RWPE2 (cell line): Measurements from ENCODE around the gene CTBP2.
A peak's percentile ranks its signal among the peaks of the same experiment; 100 is the strongest.
"Not testable (repeated sequence)": the region's sequence is repeated elsewhere in the genome, so short reads cannot be mapped to it uniquely, and the experiment has no call there.

ENCODE experiments used
- ATAC-seq: fragments of 200-7000 bp; cut with Tn5 transposase; 3 replicates; pipeline ENCODE4 v1.9.1; 2021; ENCODE audit warnings: low read depth
- DNase-seq: peaks from one replicate; pipeline ENCODE4 v3.0.0-alpha.2; 2020; ENCODE audit warnings: low spot score
- H3K27ac ChIP-seq: fragments of 450-650 bp; 2 replicates; pipeline ENCODE4 v1.5.1; 2017; ENCODE audit warnings: mild to moderate bottlenecking; ENCODE audit not compliant: poor library complexity, severe bottlenecking
- H3K27me3 ChIP-seq: fragments of 250-450 bp; sonication (Bioruptor Pico); 2 replicates; pipeline ENCODE4 v1.5.1; 2021; ENCODE audit warnings: mild to moderate bottlenecking, moderate library complexity; ENCODE audit not compliant: insufficient read depth, poor library complexity, severe bottlenecking
- H3K36me3 ChIP-seq: fragments of 250-450 bp; sonication (Bioruptor Pico); 2 replicates; pipeline ENCODE4 v1.5.1; 2020; ENCODE audit warnings: low read depth, mild to moderate bottlenecking, moderate library complexity
- H3K4me1 ChIP-seq: fragments of 250-450 bp; sonication (Bioruptor Pico); 2 replicates; pipeline ENCODE4 v1.5.1; 2021; ENCODE audit warnings: mild to moderate bottlenecking, moderate library complexity; ENCODE audit not compliant: insufficient read depth, poor library complexity, severe bottlenecking
- H3K4me3 ChIP-seq: fragments of 250-450 bp; sonication (Bioruptor Pico); 2 replicates; pipeline ENCODE4 v1.5.1; 2021; ENCODE audit warnings: mild to moderate bottlenecking, moderate library complexity; ENCODE audit not compliant: severe bottlenecking
- H3K9me3 ChIP-seq: fragments of 250-450 bp; sonication (Bioruptor Pico); 2 replicates; pipeline ENCODE4 v1.5.1; 2021; ENCODE audit warnings: mild to moderate bottlenecking, moderate library complexity; ENCODE audit not compliant: severe bottlenecking
- TF ChIP-seq, protein P1 (sequence below): fragments of 450-650 bp; IDR thresholded peaks from one replicate; pipeline ENCODE4 v1.5.1; 2017; ENCODE audit warnings: mild to moderate bottlenecking, moderate library complexity; ENCODE audit not compliant: poor library complexity, severe bottlenecking

CTBP2 gene

GRCh38 chr10:125061557-125062226 is 98.7 kb downstream of the CTBP2 start:
- Histone ChIP-seq H3K27me3 (no peaks in the 10 kb centered on the region), H3K27ac (peak overlapping the region; percentile 97), H3K36me3 (peaks cover 56% of the 10 kb centered on the region), H3K4me3 (no peak overlapping the region), H3K4me1 (peaks cover 63% of the 10 kb centered on the region), H3K9me3 (no peaks in the 10 kb centered on the region)
- DNase-seq: no peak
- TF ChIP-seq, protein P1, sequence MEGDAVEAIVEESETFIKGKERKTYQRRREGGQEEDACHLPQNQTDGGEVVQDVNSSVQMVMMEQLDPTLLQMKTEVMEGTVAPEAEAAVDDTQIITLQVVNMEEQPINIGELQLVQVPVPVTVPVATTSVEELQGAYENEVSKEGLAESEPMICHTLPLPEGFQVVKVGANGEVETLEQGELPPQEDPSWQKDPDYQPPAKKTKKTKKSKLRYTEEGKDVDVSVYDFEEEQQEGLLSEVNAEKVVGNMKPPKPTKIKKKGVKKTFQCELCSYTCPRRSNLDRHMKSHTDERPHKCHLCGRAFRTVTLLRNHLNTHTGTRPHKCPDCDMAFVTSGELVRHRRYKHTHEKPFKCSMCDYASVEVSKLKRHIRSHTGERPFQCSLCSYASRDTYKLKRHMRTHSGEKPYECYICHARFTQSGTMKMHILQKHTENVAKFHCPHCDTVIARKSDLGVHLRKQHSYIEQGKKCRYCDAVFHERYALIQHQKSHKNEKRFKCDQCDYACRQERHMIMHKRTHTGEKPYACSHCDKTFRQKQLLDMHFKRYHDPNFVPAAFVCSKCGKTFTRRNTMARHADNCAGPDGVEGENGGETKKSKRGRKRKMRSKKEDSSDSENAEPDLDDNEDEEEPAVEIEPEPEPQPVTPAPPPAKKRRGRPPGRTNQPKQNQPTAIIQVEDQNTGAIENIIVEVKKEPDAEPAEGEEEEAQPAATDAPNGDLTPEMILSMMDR: no peak
- ATAC-seq: no peak

- TF ChIP-seq, protein P1: peak; percentile 87
- H3K9me3 ChIP-seq: no peaks in the 10 kb centered on the region
- peaks cover 53% of the 10 kb centered on the region for H3K36me3 ChIP-seq
- H3K27me3 ChIP-seq: no peaks in the 10 kb centered on the region
- no peak overlapping the region for H3K4me3 ChIP-seq
- peak overlapping the region; percentile 97 for H3K27ac ChIP-seq
- no peak for DNase-seq
- peaks cover 56% of the 10 kb centered on the region for H3K4me1 ChIP-seq
- ATAC-seq: peak; percentile 48
Measured at GRCh38 chr10:125060826-125061556, 99.4 kb downstream of the CTBP2 start.

DNA sequence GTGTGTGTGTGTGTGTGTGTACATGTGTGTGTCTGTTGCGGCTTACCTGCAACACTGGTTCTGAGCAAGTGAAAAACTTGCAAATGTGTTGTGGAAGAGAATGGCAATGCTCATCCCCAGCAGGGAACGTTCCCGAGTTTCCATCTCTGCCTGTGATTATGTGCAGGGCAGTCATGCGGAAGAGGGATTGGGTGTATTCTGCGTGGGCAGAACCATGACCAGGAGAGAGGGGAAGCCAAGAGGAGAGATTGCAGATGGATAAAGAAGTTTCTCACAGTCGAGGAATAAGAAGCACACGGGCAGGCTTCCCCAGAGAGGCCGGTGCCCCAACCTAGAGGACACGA is 99.9 kb downstream of the CTBP2 start:
- H3K4me1 ChIP-seq: peaks cover 51% of the 10 kb centered on the region
- no peak for ATAC-seq
- no peak for DNase-seq

GRCh38 chr10:125060026-125060425 is 100.3 kb downstream of the CTBP2 start:
- Histone ChIP-seq H3K4me1 (peaks cover 46% of the 10 kb centered on the region), H3K36me3 (peaks cover 61% of the 10 kb centered on the region), H3K27me3 (no peaks in the 10 kb centered on the region), H3K27ac (no peak overlapping the region), H3K9me3 (no peaks in the 10 kb centered on the region), H3K4me3 (no peak overlapping the region)
- no peak for DNase-seq
- TF ChIP-seq, protein P1: no peak
- no peak for ATAC-seq

More for the DNA sequence above, 99.9 kb downstream of the CTBP2 start:
- no peak overlapping the region for H3K4me3 ChIP-seq
- no peaks in the 10 kb centered on the region for H3K27me3 ChIP-seq
- H3K36me3 ChIP-seq: peaks cover 57% of the 10 kb centered on the region
- TF ChIP-seq, protein P1: no peak
- peak overlapping the region; percentile 97 for H3K27ac ChIP-seq
- no peaks in the 10 kb centered on the region for H3K9me3 ChIP-seq

DNA sequence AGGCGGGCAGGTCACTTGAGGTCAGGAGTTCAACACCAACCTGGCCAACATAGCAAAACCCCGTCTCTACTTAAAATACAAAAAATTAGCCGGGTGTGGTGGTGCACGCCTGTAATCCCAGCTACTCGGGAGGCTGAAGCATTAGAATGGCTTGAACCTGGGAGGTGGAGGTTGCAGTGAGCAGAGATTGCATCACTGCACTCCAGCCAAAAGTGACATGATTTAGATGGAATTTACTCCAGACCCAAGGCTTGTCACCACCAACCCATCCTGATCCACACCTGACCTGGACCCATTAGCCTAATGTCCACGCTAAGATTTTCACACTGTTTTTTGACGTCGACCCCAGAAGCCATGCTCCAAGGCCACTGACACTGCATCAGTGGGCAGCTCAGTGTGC is 101.0 kb downstream of the CTBP2 start:
- not testable (repeated sequence) for ATAC-seq, H3K27me3 ChIP-seq, DNase-seq, H3K4me3 ChIP-seq, H3K9me3 ChIP-seq, H3K27ac ChIP-seq
- peaks cover 68% of the 10 kb centered on the region for H3K36me3 ChIP-seq
- H3K4me1 ChIP-seq: peaks cover 43% of the 10 kb centered on the region
